ENCODE measurements around the gene MAGEA4. TPM values are rescaled to one million over a fixed set of nuclear protein-coding genes. Genes with fewer than 3 reads are reported as not detected.
"Not testable (repeated sequence)": the region's sequence is repeated elsewhere in the genome, so short reads cannot be mapped to it uniquely, and the experiment has no call there.

The MAGEA4 gene
- total RNA-seq, 2 donors from 2014 or later, result not detected

GRCh38 chrX:151902813-151903591, 9.7 kb upstream of the MAGEA4 start:
- no peak for TF ChIP-seq CTCF (conservative IDR thresholded peaks at IDR 0.05)
- Histone ChIP-seq H3K27ac (ENCODE audit: low read depth, low read length) (no peak overlapping the region), H3K27me3 (ENCODE audit: control insufficient read depth, insufficient read depth, low read length, poor library complexity, severe bottlenecking) (no peaks in the 10 kb centered on the region), H3K9ac (ENCODE audit: extremely low read depth, low read length, poor library complexity, severe bottlenecking) (no peak overlapping the region), H3K4me3 (ENCODE audit: low read length) (no peak overlapping the region), H3K4me1 (ENCODE audit: control insufficient read depth, insufficient read depth, low read length) (no peaks in the 10 kb centered on the region), H3K36me3 (ENCODE audit: control insufficient read depth, insufficient read depth, low read length) (no peaks in the 10 kb centered on the region), H3K9me3 (ENCODE audit: control insufficient read depth, low read length) (no peaks in the 10 kb centered on the region)
- no peak overlapping the region for H3K4me3 Mint-ChIP-seq
- H3K27me3 Mint-ChIP-seq (ENCODE audit: insufficient read depth), result no peaks in the 10 kb centered on the region
- H3K27ac Mint-ChIP-seq, result no peak overlapping the region
- H3K4me1 Mint-ChIP-seq, result no peaks in the 10 kb centered on the region
- peaks cover 65% of the 10 kb centered on the region for H3K9me3 Mint-ChIP-seq
- WGBS, 2 experiments (ENCODE audit: insufficient coverage in 1 of 2, insufficient read length in 1 of 2), result 91% methylated on average over 6 of the region's 6 CpGs; no CpG with 5 or more reads in 1 of the 2 experiments
- no peaks in the 10 kb centered on the region for H3K36me3 Mint-ChIP-seq (ENCODE audit: low read depth)
- no peak for DNase-seq

DNA sequence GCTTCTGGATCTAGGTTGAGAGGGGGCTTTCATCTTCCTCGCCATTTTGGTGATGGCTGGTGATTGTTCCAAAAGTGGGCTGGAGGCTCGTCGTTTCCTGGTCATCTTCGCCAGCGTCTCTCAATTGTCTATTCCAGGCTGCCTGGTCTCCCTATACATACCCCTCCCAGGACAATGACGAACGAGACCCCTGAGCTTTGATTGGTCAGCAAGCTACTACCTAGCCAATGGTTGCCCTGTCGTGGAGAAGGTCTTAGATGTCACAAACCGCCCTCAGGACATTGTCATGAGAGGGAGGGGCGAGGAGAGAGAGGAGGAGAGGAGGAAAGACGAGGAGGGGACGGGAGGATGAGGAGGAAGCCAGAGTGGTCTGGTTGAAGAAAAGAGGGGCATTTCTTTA, 7.7 kb upstream of the MAGEA4 start:
- no peak overlapping the region for H3K4me3 Mint-ChIP-seq
- H3K27me3 Mint-ChIP-seq (ENCODE audit: insufficient read depth), result no peaks in the 10 kb centered on the region
- H3K36me3 ChIP-seq (ENCODE audit: control insufficient read depth, insufficient read depth, low read length), result no peaks in the 10 kb centered on the region
- no peak overlapping the region for H3K27ac ChIP-seq (ENCODE audit: low read depth, low read length)
- no peaks in the 10 kb centered on the region for H3K4me1 Mint-ChIP-seq
- no peaks in the 10 kb centered on the region for H3K9me3 ChIP-seq (ENCODE audit: control insufficient read depth, low read length)
- H3K4me1 ChIP-seq (ENCODE audit: control insufficient read depth, insufficient read depth, low read length), result no peaks in the 10 kb centered on the region
- no peak overlapping the region for H3K27ac Mint-ChIP-seq
- no peak for DNase-seq
- no peak overlapping the region for H3K9ac ChIP-seq (ENCODE audit: extremely low read depth, low read length, poor library complexity, severe bottlenecking)
- no peak for TF ChIP-seq CTCF (conservative IDR thresholded peaks at IDR 0.05)
- no peak overlapping the region for H3K4me3 ChIP-seq (ENCODE audit: low read length)
- no peaks in the 10 kb centered on the region for H3K27me3 ChIP-seq (ENCODE audit: control insufficient read depth, insufficient read depth, low read length, poor library complexity, severe bottlenecking)
- WGBS, 2 experiments (ENCODE audit: insufficient coverage in 1 of 2, insufficient read length in 1 of 2), result 94% methylated on average over 10 of the region's 12 CpGs; no CpG with 5 or more reads in 1 of the 2 experiments
- no peaks in the 10 kb centered on the region for H3K36me3 Mint-ChIP-seq (ENCODE audit: low read depth)
- H3K9me3 Mint-ChIP-seq, result peaks cover 68% of the 10 kb centered on the region

GRCh38 chrX:151912221-151912620, 468 bp upstream of the MAGEA4 start:
- Mint-ChIP-seq H3K36me3 (ENCODE audit: low read depth) (no peaks in the 10 kb centered on the region), H3K4me3 (no peak overlapping the region), H3K27me3 (ENCODE audit: insufficient read depth) (no peaks in the 10 kb centered on the region), H3K27ac (no peak overlapping the region), H3K9me3 (peaks cover 24% of the 10 kb centered on the region), H3K4me1 (no peaks in the 10 kb centered on the region)
- Histone ChIP-seq H3K9me3 (ENCODE audit: control insufficient read depth, low read length) (no peaks in the 10 kb centered on the region), H3K4me1 (ENCODE audit: control insufficient read depth, insufficient read depth, low read length) (no peaks in the 10 kb centered on the region), H3K36me3 (ENCODE audit: control insufficient read depth, insufficient read depth, low read length) (no peaks in the 10 kb centered on the region), H3K9ac (ENCODE audit: extremely low read depth, low read length, poor library complexity, severe bottlenecking) (no peak overlapping the region), H3K27me3 (ENCODE audit: control insufficient read depth, insufficient read depth, low read length, poor library complexity, severe bottlenecking) (no peaks in the 10 kb centered on the region), H3K27ac (ENCODE audit: low read depth, low read length) (no peak overlapping the region), H3K4me3 (ENCODE audit: low read length) (no peak overlapping the region)
- WGBS, 2 experiments (ENCODE audit: insufficient coverage in 1 of 2, insufficient read length in 1 of 2), result 89% methylated on average over 6 of the region's 11 CpGs; no CpG with 5 or more reads in 1 of the 2 experiments
- no peak for DNase-seq
- TF ChIP-seq CTCF (conservative IDR thresholded peaks at IDR 0.05), result no peak

DNA sequence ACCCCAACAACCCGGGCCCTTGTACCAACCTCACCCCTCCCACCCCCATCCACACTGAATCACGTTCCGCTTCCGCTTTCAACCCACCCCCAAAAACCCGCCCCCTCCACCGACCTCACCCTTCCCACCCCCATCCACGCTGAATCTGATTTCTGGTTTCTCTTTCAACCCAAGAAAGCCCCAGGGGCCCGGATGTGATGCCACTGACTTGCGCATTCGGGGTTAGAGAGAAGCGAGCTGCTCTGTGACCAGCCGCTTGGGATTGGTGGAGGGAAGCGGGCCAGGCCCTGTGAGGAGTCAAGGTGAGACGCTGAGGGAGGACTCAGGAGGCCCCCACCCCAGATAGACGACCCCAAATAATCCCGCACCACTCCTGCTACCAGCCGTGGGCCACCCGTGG, 6.0 kb downstream of the MAGEA4 start:
- H3K9me3 ChIP-seq (ENCODE audit: control insufficient read depth, low read length); H3K9ac ChIP-seq (ENCODE audit: extremely low read depth, low read length, poor library complexity, severe bottlenecking); DNase-seq; H3K36me3 Mint-ChIP-seq (ENCODE audit: low read depth); H3K4me1 Mint-ChIP-seq; H3K4me3 Mint-ChIP-seq; H3K4me3 ChIP-seq (ENCODE audit: low read length); H3K27me3 ChIP-seq (ENCODE audit: control insufficient read depth, insufficient read depth, low read length, poor library complexity, severe bottlenecking); H3K36me3 ChIP-seq (ENCODE audit: control insufficient read depth, insufficient read depth, low read length); H3K27ac ChIP-seq (ENCODE audit: low read depth, low read length); H3K4me1 ChIP-seq (ENCODE audit: control insufficient read depth, insufficient read depth, low read length); H3K27me3 Mint-ChIP-seq (ENCODE audit: insufficient read depth); H3K27ac Mint-ChIP-seq: not testable (repeated sequence)
- peaks cover 35% of the 10 kb centered on the region for H3K9me3 Mint-ChIP-seq
- WGBS, 2 experiments (ENCODE audit: insufficient coverage in 1 of 2, insufficient read length in 1 of 2), result 96% methylated on average over 6 of the region's 18 CpGs; no CpG with 5 or more reads in 1 of the 2 experiments

Data from endodermal cell (in vitro differentiated cells).